ENCODE results near the gene CTSA.
"Not testable (repeated sequence)": the region's sequence is repeated elsewhere in the genome, so short reads cannot be mapped to it uniquely, and the experiment has no call there.

Gene CTSA

DNA sequence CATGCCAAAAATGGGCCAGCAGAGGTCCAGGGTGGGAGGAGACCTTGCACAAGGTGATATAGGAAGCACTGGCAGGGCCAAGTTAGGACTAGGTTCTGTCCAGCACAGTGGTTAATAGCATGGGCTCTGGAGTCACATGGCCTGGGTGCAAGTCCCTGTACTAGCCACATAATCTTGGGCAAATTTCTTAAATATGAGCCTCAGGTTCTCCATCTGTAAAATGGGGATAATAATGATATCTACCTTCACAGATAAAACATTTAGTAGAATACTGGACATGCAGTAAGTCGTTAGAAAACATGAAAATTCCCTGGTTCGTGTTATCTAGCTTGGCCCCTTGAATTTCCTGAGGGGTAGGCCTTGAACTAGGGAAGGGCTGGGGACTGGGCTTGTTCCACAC is 6.2 kb downstream of the CTSA start:
- DNase-seq = no peak

DNA sequence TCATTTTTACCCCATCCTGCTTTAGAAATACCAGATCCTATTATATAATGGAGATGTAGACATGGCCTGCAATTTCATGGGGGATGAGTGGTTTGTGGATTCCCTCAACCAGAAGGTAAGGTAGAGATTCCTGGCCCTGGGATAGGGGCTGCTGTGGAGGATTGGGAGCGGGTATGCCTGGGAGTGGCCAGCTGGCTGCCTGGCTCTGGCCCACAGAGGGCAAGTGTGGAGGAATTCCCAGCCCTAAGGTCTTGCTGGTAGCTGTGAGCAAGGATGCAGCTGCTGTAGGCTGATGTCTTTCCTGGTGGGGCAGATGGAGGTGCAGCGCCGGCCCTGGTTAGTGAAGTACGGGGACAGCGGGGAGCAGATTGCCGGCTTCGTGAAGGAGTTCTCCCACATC is 6.6 kb downstream of the CTSA start:
- no peak for DNase-seq

DNA sequence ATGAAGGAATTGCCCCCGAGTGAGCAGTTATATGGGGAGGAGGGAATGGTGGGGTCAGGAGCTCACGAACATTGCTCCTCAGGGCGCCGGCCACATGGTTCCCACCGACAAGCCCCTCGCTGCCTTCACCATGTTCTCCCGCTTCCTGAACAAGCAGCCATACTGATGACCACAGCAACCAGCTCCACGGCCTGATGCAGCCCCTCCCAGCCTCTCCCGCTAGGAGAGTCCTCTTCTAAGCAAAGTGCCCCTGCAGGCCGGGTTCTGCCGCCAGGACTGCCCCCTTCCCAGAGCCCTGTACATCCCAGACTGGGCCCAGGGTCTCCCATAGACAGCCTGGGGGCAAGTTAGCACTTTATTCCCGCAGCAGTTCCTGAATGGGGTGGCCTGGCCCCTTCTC is 7.2 kb downstream of the CTSA start:
- no peak for DNase-seq

DNA sequence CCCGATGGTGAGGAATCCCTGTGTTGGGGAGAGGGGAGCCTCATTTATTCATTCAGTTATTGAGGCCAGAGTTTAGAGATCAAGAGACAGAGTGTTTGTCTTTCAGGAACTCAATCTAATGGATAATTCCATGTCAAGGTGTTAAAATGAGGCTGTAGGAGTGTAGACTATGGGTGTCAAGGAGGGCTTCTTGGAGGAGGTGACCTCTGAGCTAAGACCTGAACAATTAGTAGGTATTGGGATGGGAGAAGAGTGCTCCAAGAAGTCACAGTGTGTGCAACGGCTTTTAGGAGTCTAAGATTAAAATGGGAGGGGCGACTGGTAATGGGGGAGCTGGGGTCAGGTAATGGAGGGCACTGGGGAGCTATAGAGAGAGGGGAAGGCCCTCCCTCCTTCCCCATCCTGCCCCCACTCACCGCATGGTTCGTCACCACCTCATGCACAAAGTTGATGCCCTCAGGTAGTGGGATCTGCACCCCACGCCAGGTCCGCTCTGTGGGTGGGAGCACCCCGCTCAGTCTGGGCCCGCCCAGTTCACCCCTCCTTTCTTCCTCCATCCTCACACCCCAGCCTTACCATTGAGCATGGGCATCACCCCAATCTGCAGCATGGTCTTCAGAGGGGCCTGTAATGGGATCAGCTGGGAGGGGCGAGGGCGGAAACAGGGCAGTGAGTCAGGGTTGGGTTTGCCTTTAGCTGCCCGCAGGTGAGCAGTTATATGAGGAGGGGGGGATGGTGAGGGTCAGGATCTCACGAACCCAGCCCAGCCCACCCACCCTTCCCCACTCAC is 8.1 kb downstream of the CTSA start:
- no peak for DNase-seq

DNA sequence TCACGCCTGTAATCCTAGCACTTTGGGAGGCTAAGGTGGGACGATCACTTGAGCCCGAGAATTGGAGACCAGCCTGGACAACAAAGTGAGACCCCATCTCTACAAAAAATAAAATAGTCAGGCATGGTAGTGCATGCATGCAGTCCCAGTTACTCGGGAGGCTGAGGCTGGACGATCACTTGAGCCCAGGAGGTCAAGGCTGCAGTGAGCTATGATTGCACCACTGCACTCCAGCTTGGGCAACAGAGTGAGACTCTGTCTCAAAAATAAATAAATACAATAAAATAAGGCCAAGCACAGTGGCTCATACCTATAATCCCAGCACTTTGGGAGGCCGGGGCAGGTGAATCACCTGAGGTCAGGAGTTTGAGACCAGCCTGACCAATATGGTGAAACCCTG is 10.2 kb downstream of the CTSA start:
- DNase-seq = not testable (repeated sequence)

DNA sequence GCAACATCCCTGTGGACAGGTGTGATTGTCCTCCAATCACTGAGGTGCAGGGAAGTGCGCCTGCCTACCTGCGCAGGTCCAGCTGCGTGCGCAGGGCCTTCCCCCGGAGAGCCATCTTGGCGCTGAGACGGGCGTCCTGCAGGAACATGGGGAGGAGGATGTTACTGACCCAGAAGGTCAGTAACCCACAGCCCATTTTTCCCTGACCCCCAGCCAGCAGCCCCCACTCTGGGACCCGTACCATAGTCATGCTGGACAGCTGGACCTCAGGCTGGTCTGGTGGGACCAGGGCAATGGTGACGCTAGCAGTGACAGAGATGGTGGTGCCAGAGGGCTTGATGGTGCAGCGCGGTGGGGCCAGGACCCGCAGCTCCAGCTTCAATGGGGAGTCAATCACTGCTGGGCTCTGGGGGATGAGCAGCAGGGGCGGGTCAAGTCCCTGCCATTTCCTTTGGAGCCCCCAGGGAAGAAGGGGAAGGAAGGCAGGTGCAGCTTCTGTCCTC is 11.1 kb downstream of the CTSA start:
- no peak for DNase-seq

DNA sequence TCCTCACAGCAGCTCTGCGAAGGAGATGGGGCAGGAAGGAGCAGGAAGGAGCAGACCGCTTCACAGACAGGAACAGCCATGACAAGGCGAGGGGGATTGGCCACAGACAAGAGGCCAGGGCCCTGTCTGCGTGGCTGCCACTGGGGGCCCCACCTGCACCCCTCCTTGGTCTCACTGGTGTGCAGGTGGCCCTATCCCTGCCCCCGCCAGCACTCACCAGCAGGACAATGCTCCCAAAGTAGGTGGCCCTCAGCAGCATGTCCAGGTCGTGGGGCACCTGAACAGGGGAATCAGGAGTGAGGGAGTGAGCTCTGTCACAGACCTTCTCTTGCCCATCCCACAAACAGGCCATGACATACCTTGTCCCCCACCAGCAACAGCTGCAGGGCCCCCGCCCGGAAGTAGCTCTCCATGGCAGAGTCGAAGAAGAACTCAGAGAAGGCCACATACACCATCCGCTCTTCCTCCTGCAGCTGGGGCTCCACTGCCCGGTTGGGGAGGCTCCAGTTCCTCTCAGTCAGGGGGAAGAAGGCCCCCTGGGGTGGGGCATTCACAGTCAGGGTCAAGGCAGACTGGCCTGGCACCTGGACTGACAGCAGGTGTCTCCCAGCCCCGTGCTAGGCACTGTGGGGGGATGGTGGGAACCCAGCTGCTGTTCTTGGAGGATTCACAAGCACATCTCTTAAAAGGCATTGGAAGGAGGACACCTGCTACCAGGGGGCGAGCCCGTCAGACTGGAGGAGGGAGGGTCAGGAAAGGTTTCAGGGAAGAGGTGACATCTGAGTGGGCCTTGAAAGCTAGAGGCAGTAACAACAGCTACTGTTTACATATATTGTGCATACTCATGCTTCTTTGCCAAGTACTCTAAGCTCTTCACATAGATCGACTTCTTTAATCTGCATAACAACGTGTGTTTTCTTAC is 13.7 kb downstream of the CTSA start:
- DNase-seq = no peak

DNA sequence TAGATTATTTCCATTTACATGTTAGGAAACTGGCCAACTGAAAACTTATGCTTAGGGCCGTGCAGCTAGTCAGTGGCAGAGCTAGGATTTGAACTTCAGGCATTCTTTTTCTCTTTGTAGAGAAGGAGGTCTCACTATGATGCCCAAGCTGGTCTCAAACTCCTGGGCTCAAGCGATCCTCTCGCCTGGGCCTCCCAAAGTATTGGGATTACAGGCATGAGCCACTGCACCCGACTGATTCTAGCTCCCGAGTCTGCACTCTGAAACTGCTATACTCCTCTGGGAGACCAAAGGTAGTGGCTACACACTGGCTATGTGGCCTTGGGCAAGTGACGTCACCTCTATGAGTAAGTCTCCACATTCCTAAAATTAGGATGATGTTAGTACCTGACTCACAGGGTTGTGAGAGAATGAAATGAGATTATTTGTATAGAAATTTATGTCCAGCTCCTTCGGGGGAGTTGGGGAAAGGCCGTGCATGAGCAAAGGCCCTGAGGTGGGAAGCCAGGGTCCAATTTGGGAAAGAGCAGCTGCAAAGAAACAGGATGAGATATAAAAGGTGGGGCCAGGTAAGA is 14.5 kb downstream of the CTSA start:
- no peak for DNase-seq

DNA sequence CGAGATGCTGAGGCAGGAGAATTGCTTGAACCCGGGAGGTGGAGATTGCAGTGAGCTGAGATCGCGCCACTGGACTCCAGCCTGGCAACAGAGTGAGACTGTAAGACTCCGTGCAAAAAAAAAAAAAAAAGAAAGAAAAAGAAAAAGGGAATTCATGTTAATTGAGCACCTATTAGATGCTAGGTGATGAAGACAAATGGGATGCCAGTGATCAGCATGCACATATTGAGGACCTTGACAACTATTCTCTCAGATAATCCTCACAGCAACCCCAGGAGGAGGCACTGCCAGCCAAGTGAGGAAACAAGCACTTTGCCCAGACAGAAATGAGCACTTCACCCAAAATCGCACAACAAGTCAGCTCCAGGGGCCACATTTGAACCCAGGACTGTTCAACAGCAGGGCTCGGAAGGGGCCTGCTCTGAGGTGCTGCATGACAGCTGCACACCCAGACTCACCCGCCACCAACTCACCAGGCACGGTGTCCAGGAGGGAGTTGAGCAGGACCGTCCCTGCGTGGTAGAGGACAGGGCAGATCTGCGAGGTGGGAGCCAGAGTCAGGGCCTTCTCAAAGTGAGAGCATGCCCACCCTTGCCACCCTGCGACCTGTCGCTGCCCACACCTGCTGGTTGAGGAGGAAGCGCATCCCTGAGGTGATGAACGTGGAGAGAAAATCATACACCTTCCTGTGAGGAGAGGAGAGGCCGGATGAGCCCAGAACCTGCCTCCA is 16.2 kb downstream of the CTSA start:
- no peak for DNase-seq

DNA sequence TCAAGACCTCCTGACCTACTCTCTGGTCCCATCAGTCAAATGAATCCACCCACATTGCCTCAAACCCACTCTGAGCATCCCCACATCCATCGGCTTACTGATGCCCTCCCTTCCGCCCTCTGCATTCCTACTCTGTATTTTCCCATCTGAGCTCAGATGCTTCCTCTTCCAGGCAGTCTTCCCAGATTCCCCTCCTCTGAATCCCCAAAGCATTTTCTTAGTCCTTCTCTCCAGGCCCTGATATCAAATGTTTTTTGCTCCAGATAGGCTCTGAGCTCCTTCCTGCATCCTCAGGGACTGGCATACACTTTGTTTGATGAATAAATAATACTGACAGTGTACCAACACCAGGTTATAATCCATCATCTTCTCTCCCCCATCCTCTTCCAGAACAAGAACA is 16.9 kb downstream of the CTSA start:
- DNase-seq = no peak

DNA sequence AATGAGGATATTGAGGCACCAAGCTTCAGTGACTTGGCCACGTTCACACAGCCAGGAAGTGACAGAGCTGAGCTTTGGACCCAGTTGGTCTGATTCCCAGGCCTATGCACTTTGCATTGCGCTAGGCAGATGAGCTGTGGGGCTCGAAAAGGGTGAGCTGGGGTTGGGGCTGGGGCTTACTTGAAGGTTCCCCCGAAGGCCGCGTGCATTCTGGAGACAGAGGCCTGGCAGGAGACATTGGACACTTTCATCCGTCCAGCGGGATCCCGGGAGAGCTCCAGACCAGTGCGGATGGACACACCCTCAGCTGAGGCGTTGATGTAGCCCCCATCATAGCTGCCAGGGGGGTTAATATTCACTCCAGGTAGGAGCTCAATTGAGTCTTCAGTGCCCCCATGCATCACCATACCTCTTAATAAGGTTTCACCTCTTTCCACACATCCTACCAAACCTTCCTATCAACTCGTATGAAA is 18.2 kb downstream of the CTSA start:
- DNase-seq = no peak

DNA sequence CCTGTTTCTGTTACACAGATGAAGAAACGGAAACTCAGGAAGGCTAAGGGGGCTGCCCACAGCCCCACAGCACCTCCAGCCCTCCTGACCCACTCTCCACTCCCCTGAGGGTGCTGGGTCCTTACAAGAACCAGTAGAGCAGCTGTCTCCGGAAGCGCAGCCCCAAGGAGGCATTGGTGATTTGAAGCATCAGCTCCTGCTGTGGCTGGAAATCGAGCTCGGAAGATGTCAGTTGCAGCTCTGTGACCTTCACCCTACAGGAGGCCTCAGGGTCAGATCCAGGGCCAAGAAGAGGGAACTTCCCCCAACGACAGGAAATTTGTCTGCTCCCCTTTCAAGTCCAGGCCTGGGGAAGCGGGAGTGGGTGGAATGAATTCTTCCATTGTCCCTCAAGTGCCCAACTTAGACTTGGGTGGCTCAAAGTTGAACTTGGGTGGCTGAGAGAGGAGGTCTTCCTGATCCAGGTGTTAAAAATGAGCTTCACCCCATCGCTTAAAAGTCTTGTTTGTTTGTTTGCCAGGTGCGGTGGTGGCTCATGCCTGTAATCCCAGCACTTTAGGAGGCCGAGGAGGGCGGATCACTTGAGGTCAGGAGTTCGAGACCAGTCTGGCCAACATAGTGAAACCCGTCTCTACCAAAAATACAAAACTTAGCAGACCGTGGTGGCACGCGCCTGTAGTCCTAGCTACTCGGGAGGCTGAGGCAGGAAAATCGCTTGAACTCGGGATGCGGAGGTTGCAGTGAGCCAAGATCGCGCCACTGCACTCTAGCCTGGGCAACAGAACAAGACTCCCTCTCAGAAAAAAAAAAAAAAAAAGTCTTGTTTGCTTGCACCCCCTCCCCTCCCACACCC is 18.9 kb downstream of the CTSA start:
- DNase-seq = no peak

DNA sequence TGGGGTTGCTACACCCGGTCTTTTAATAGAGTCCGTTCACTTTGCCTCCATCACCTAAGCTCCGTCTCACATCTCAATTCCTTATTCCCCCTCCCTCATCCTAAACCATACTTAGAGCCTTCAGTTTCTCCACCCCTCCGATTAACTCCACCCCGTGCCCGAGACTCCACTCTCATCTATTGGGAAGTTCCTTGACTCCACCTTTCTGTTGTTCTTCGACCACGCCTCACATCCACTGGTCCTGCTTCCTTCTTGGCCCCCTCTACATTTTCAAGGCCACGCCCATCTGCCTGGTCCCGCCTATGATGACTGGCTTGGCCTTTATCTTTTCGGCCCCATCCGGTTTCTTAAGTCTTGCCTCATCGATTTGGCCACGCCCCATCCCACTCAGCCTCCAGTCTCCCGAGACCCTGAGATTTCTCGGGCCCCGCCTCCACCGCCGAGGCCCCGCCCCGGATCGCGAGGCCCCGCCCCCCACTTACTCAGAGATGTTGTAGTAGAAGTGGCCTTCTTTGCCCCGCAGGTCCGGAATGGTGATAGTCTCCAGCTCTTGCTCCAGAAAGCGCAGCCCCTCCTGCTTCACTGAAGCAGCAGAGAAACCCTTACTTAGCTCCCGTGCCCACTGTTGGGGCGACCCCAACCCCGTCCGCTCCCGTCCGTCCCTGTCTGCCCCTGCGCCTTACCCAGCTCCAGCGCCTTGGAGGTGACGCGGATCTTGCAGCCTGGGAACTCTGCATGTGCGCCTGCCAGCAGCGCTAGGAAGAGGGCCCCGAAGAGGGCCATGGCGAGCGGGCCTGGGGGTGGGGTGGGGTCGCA is 19.7 kb downstream of the CTSA start:
- peak; percentile 51 to 76 for DNase-seq

DNA sequence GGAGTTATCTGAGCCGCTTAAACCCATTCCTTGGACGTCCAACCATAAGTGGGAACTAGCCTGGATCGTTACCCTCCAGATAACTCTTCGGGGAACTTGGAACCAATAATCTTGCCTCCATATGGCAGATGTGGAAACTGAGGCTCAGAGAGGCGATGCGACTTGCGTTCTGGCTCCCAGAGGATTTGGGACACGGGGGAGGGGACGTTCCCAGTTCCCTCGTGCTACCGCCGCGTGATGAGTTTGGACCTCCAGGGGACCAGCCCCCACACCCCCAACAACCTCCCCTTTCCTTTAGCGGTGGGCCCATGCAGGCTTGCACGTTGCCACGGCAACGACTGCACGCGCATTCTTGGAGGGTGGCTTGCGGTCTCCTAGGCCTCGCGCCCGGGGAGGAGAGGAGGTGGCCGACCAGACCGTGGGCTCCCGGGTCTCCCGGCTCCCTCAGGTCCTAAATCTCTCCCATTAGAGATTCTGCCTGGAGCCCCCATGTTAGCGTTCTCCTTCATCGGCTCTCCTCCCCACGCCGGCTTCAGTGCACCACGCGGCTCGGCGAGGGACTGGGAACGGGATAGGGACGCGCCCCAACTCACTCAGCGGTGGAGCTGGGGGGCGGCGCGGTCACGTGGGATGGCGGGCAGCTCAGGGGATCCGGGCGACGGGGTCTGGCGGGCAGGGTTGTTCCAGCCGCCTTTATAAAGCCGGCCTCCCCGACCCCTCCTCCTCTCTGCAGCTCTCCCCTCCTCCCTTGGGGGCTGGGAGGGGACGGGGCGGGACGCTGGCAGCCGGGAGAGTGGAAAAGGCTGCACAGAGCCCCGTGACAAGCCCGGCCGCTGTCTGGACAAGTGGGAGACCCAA is 20.6 kb downstream of the CTSA start, which contains the start of gene PLTP:
Gene PLTP (minus strand): TSS at position 670 of the 858 bp plus-strand sequence. CDS start 703 bp downstream, outside the sequence.
- peak in 1 of 2 donors; percentile 60 for DNase-seq

DNA sequence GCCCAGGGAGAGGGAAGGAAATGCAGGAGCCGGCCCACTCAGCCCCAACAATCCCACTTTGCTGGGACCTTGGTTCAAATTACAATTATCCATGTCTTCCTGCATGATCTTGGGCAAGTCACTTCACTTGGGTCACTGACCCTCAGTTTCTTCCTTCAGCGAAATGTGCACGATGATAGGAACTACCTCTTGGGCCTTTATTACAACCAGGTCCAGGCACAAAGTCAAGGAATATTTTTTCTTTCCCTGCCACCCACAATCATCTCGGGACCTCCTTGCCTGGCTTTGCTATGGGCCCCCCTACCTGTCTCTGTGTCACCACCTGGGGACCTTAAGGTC is 21.2 kb downstream of the CTSA start:
- no peak for DNase-seq

DNA sequence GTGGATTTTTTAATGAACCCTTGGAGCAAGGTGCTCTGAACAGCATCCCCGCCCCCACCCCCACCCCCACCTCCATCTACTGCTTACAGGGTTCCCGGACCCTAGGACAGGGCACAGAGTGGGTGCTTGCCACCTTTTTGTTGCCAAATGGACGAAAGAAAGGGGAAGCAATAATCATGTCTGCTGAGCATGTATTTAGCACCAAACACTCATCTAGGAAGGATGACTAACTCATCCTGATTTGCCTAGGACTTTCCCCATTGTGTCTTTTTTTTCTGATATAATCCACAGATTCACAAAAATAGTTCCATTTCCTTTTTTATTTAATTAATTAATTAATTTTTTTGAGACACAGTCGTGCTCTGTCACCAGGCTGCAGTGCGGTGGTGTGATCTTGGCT is 22.0 kb downstream of the CTSA start:
- DNase-seq = no peak

DNA sequence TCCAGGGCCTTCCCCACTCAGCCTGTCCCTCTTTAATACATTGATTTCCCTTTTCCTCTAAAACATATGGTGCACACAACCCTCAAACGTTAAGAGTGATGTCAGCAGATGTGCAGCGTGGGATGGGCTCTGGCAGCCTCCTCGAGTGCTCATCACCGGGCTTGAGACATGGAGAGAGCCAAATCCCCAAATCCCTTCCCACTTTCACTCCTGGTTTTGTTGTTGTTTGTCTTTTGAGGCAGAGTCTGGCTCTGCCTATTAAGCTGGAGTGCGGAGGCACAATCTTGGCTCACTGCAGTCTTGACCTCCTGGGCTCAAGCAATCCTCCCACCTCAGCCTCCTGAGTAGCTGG is 26.6 kb downstream of the CTSA start:
- DNase-seq = peak in 1 of 2 donors; percentile 7

DNA sequence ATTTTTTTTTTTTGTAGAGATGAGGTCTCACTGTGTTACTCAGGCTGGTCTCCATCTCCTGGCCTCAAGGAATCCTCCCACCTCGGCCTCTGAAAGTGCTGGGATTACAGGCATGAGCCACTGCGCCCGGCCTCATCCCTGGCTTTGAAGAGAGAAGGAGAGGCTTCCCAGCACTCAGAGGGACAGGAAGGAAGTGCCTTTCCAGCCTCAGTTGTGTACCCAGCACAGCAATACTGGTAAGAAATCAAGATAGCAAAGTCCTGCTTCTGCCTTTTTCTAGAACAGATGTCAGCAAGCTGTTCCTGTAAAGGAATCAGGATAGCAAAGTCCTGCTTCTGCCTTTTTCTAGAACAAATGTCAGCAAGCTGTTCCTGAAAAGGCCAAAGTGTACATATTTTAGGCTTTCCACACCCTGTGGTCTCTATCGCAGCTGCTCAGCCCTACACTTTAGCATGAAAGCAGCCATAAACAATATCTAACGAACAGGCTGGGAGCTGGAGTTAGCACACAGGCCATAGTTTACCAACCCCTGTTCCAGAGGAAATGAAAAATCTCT is 27.1 kb downstream of the CTSA start:
- no peak for DNase-seq

DNA sequence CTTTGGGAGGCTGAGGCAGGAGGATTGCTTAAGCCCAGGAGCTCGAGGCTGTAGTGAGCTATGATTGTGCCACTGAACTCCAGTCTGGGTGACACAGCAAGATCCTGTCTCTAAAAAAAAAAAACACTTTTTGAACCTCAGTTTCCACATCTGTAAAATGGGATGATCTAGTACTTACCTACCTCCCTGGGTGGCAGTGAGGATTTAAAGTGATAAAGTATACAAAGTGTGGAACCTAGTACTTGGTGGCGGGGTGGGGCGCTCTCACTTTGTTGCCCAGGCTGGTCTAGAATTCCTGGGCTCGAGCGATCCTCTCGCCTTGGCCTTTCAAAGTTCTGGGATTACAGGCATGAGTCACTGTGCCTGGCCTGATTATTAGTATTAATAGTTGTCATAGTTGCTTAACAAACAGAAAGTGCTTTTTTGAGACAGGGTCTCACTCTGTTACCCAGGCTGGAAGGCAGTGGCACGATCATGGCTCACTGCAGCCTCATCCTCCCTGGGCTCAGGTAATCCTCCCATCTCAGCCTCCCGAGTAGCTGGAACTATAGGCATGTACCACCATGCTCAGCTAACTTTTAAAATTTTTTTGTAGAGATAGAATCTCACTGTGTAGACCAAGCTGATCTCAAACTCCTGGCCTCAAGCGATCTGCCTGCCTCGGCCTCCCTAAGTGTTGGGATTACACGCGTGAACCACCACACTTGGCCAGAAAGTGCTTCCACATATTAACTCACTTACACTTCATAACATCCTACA is 27.8 kb downstream of the CTSA start:
- DNase-seq = no peak

Data from hippocampal formation (tissue), 2 donors.